ENCODE results near the gene COL27A1. TPM values are rescaled to one million over a fixed set of nuclear protein-coding genes. Genes with fewer than 3 reads are reported as not detected.

COL27A1 gene
- total and polyA plus RNA-seq, 2 donors (not counting 3 experiments of a cell fraction or from before 2014, with no cell fraction given) = 14.7 to 49.1 TPM

DNA sequence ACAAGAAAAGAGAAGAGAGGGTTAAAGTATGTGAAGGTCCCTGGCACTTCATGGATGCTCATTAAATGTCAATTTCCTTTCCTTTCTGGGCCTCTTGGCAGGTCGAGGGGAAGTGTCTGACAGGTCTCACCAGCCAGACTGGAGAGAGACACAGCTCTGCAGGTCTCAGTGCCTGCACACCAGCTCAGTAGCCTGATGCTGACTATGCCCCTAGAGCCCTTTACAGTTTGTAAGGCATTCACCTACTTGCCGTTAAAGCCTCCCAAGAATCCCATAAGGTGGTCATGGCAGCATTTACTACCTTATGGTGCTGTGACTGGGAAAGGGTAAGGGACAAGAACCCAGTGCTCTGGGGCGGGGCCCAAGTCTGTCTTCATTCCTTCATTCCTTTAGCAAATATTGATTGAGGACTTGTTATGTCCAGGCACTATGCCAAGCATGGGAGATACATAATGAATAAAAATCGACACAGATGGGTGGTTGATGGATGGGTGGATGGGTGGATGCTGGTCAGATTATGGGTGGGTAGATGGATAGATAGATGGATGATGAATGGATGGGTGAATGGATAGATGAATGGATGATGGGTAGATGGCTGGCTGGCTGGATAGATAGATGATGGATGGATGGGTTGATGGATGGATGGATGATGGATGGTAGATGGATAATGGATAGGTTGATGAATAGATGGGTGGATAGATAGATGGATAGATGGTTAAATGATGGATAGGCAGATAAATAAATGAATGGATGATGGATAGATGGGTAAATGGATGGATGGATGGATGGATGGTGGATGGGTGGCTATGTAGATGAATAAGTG is 34.9 kb upstream of the COL27A1 start:
- H3K27me3 ChIP-seq (ENCODE audit: control insufficient read depth in 2 of 2, insufficient read depth in 2 of 2, low read length in 2 of 2) = peaks cover 26 to 33% of the 10 kb centered on the region in 2 experiments
- CTCF ChIA-PET = interaction anchor here (0.6 to 5.1 kb wide), 2 partner anchors 13 to 304 kb away, joined by 3 to 41 read pairs; no protein-coding TSS in a partner anchor
- no peak overlapping the region for H2AFZ ChIP-seq (ENCODE audit: low read depth, low read length)
- no peak overlapping the region for H3K9ac ChIP-seq (replicated peaks; ENCODE audit: extremely low read depth, insufficient read depth, low read length)
- no peak overlapping the region for H3K4me2 ChIP-seq (ENCODE audit: insufficient read depth, low read length)
- TF ChIP-seq POLR2A (IDR thresholded peaks at IDR 0.05; ENCODE audit: low read depth, low read length) = no peak
- no peak for TF ChIP-seq FOS (IDR thresholded peaks at IDR 0.05; ENCODE audit: borderline replicate concordance, insufficient read depth, low read length)
- no peak for TF ChIP-seq POLR2AphosphoS5 (IDR thresholded peaks at IDR 0.05; ENCODE audit: insufficient read depth, low read depth, low read length)
- no peak for TF ChIP-seq EZH2 (IDR thresholded peaks at IDR 0.05; ENCODE audit: borderline replicate concordance, low read depth, low read length, severe bottlenecking)
- TF ChIP-seq MYC (IDR thresholded peaks at IDR 0.05; ENCODE audit: low read depth, low read length) = no peak
- TF ChIP-seq, protein P1, sequence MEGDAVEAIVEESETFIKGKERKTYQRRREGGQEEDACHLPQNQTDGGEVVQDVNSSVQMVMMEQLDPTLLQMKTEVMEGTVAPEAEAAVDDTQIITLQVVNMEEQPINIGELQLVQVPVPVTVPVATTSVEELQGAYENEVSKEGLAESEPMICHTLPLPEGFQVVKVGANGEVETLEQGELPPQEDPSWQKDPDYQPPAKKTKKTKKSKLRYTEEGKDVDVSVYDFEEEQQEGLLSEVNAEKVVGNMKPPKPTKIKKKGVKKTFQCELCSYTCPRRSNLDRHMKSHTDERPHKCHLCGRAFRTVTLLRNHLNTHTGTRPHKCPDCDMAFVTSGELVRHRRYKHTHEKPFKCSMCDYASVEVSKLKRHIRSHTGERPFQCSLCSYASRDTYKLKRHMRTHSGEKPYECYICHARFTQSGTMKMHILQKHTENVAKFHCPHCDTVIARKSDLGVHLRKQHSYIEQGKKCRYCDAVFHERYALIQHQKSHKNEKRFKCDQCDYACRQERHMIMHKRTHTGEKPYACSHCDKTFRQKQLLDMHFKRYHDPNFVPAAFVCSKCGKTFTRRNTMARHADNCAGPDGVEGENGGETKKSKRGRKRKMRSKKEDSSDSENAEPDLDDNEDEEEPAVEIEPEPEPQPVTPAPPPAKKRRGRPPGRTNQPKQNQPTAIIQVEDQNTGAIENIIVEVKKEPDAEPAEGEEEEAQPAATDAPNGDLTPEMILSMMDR (IDR thresholded peaks at IDR 0.05; ENCODE audit: extremely low read depth in 1 of 2, insufficient read depth in 1 of 2, low read depth in 1 of 2, low read length in 2 of 2) = no peak
- TF ChIP-seq, protein P2, sequence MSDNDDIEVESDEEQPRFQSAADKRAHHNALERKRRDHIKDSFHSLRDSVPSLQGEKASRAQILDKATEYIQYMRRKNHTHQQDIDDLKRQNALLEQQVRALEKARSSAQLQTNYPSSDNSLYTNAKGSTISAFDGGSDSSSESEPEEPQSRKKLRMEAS (IDR thresholded peaks at IDR 0.05; ENCODE audit: insufficient read depth, insufficient read length) = no peak
- no peak for TF ChIP-seq JUN (IDR thresholded peaks at IDR 0.05; ENCODE audit: borderline replicate concordance, insufficient read depth, insufficient read length, low read depth)
- H3K4me1 ChIP-seq (ENCODE audit: control insufficient read depth, extremely low read depth, insufficient read depth, low read length) = no peaks in the 10 kb centered on the region
- no peak overlapping the region for H3K4me3 ChIP-seq (replicated peaks in 1 of 3; ENCODE audit: insufficient read depth in 1 of 3, low read depth in 1 of 3, low read length in 3 of 3)
- H3K36me3 ChIP-seq (ENCODE audit: control insufficient read depth in 2 of 2, extremely low read depth in 1 of 2, insufficient read depth in 2 of 2, low read length in 2 of 2) = no peaks in the 10 kb centered on the region
- H3K9me1 ChIP-seq (replicated peaks; ENCODE audit: control insufficient read depth, extremely low read depth, insufficient read depth, low read length) = no peaks in the 10 kb centered on the region
- no peak overlapping the region for H3K27ac ChIP-seq (ENCODE audit: insufficient read depth, low read depth, low read length)
- no peak for FAIRE-seq
- dilution Hi-C loops (cut with MboI; ENCODE audit: extremely low pct_ligation_motif_present, low sequenced_read_pairs) = no loop called here
- H3K79me2 ChIP-seq (ENCODE audit: control insufficient read depth, insufficient read depth, low read length) = no peaks in the 10 kb centered on the region
- intact Hi-C loops (cut with micrococcal nuclease) = no loop called here
- H3K9me3 ChIP-seq (replicated peaks; ENCODE audit: control insufficient read depth, insufficient read depth, low read length) = no peaks in the 10 kb centered on the region
- H4K20me1 ChIP-seq (replicated peaks; ENCODE audit: control insufficient read depth, extremely low read depth, insufficient read depth, low read length) = no peaks in the 10 kb centered on the region
- DNase-seq (ENCODE audit: low read depth, low spot score) = no peak
- no TSS peak for BruUV-seq (replicated peaks)
- POLR2A ChIA-PET = no interaction called here

Data from endothelial cell of umbilical vein (primary cell).